Measurements from ENCODE around the gene EIF5B.

DNA sequence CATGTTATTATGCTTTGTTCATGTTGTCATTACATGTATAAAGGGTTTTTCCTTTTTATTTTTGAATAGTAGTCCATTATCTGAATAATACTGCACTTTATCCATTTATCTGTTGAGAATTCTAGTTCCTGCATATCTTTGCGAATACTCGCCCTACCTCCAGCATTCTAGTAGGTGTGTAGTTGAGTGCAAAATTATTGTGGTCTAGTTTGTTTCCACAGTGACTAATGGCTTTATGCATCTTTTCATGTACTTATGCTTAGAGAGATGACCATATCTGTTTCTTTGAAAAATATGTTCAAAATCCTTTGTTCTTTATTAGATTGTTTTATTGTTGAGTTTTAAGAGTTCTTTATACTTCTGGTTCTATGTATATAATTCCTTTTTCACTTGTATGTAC is 48.8 kb downstream of the EIF5B start:
- TF ChIP-seq, protein P1, sequence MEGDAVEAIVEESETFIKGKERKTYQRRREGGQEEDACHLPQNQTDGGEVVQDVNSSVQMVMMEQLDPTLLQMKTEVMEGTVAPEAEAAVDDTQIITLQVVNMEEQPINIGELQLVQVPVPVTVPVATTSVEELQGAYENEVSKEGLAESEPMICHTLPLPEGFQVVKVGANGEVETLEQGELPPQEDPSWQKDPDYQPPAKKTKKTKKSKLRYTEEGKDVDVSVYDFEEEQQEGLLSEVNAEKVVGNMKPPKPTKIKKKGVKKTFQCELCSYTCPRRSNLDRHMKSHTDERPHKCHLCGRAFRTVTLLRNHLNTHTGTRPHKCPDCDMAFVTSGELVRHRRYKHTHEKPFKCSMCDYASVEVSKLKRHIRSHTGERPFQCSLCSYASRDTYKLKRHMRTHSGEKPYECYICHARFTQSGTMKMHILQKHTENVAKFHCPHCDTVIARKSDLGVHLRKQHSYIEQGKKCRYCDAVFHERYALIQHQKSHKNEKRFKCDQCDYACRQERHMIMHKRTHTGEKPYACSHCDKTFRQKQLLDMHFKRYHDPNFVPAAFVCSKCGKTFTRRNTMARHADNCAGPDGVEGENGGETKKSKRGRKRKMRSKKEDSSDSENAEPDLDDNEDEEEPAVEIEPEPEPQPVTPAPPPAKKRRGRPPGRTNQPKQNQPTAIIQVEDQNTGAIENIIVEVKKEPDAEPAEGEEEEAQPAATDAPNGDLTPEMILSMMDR (IDR thresholded peaks at IDR 0.05 in 4 of 5, conservative IDR thresholded peaks at IDR 0.05 in 1 of 5) = no peak
- no peak for TF ChIP-seq POLR2A (IDR thresholded peaks at IDR 0.05)

Measured in gastrocnemius medialis (tissue), 4 donors.